Measurements from ENCODE around the gene AQP4.

Gene AQP4

GRCh38 chr18:26902291-26902690, 36.8 kb upstream of the AQP4 start:
- no peak overlapping the region for H3K4ac ChIP-seq (ENCODE audit: low read depth, low read length)
- no peak overlapping the region for H3K4me2 ChIP-seq (ENCODE audit: low read length)
- H3K4me3 ChIP-seq (ENCODE audit: low read depth, low read length), result no peak overlapping the region
- H2BK120ac ChIP-seq (ENCODE audit: insufficient read depth, low read length, poor library complexity), result no peak overlapping the region
- no peaks in the 10 kb centered on the region for H3K4me1 ChIP-seq (ENCODE audit: control insufficient read depth in 1 of 2, insufficient read depth in 2 of 2, low read length in 2 of 2)
- WGBS (ENCODE audit: extremely low coverage, insufficient coverage, insufficient read length), result no CpG with 5 or more reads among the region's 5 CpGs
- no peak overlapping the region for H3K14ac ChIP-seq (ENCODE audit: low read length)
- no peak overlapping the region for H3K18ac ChIP-seq (ENCODE audit: low read length)
- H3K9me3 ChIP-seq (ENCODE audit: insufficient read depth, low read depth, low read length), result peaks cover 5% of the 10 kb centered on the region
- no peak overlapping the region for H2AK5ac ChIP-seq (ENCODE audit: low read length)
- H4K91ac ChIP-seq (ENCODE audit: low read depth, low read length), result no peak overlapping the region
- DNase-seq, result no peak
- no peak overlapping the region for H4K8ac ChIP-seq (ENCODE audit: low read depth, low read length)
- no peak overlapping the region for H2AFZ ChIP-seq (ENCODE audit: insufficient read depth, low read length, poor library complexity)
- H3K36me3 ChIP-seq (ENCODE audit: control insufficient read depth in 1 of 2, insufficient read depth in 2 of 2, low read length in 2 of 2), result no peaks in the 10 kb centered on the region
- no peak overlapping the region for H2BK5ac ChIP-seq (ENCODE audit: low read depth, low read length, poor library complexity)
- no peaks in the 10 kb centered on the region for H3K79me2 ChIP-seq (ENCODE audit: control insufficient read depth, insufficient read depth, low read length, poor library complexity)
- H3K27ac ChIP-seq (ENCODE audit: low read depth, low read length), result no peak overlapping the region
- no peaks in the 10 kb centered on the region for H3K27me3 ChIP-seq (ENCODE audit: insufficient read depth, low read length)
- no peak overlapping the region for H3K9ac ChIP-seq (ENCODE audit: low read length)
- H3K79me1 ChIP-seq (ENCODE audit: low read length), result no peaks in the 10 kb centered on the region
- no peak overlapping the region for H4K12ac ChIP-seq (ENCODE audit: low read depth, low read length)
- H3K23ac ChIP-seq (ENCODE audit: low read length), result no peak overlapping the region
- H2BK12ac ChIP-seq (ENCODE audit: low read length), result no peak overlapping the region

DNA sequence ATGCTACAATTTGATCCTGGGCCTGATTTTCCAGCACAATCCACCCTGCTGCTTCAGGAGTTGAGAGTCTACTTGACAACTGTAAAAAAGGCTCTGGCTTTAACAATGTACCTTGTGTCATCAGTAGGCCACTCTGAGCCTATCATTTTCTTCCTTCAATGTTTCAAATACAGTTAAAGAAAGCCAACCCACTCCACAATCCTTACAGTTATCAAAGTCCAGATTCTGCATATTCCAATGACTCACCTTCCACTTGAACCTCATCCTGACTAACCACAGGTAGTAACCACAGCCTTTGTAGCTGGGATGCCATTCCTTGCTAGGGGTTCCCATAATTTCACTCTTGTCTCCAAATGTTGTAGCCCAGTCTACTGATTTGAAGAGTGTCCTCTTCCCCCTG, 35.5 kb upstream of the AQP4 start:
- Histone ChIP-seq H2BK12ac (ENCODE audit: low read length) (no peak overlapping the region), H3K79me1 (ENCODE audit: low read length) (no peaks in the 10 kb centered on the region), H3K4ac (ENCODE audit: low read depth, low read length) (no peak overlapping the region), H2AFZ (ENCODE audit: insufficient read depth, low read length, poor library complexity) (no peak overlapping the region), H3K23ac (ENCODE audit: low read length) (no peak overlapping the region), H2BK120ac (ENCODE audit: insufficient read depth, low read length, poor library complexity) (no peak overlapping the region), H3K4me3 (ENCODE audit: low read depth, low read length) (no peak overlapping the region), H3K9ac (ENCODE audit: low read length) (no peak overlapping the region), H3K79me2 (ENCODE audit: control insufficient read depth, insufficient read depth, low read length, poor library complexity) (no peaks in the 10 kb centered on the region), H2BK5ac (ENCODE audit: low read depth, low read length, poor library complexity) (no peak overlapping the region), H3K4me2 (ENCODE audit: low read length) (no peak overlapping the region), H3K4me1 (ENCODE audit: control insufficient read depth in 1 of 2, insufficient read depth in 2 of 2, low read length in 2 of 2) (no peaks in the 10 kb centered on the region), H4K8ac (ENCODE audit: low read depth, low read length) (no peak overlapping the region), H3K18ac (ENCODE audit: low read length) (no peak overlapping the region), H3K27ac (ENCODE audit: low read depth, low read length) (no peak overlapping the region), H3K14ac (ENCODE audit: low read length) (no peak overlapping the region), H3K27me3 (ENCODE audit: insufficient read depth, low read length) (no peaks in the 10 kb centered on the region), H3K36me3 (ENCODE audit: control insufficient read depth in 1 of 2, insufficient read depth in 2 of 2, low read length in 2 of 2) (no peaks in the 10 kb centered on the region), H4K91ac (ENCODE audit: low read depth, low read length) (no peak overlapping the region), H3K9me3 (ENCODE audit: insufficient read depth, low read depth, low read length) (peaks cover 5% of the 10 kb centered on the region), H4K12ac (ENCODE audit: low read depth, low read length) (no peak overlapping the region), H2AK5ac (ENCODE audit: low read length) (no peak overlapping the region)
- no peak for DNase-seq

DNA sequence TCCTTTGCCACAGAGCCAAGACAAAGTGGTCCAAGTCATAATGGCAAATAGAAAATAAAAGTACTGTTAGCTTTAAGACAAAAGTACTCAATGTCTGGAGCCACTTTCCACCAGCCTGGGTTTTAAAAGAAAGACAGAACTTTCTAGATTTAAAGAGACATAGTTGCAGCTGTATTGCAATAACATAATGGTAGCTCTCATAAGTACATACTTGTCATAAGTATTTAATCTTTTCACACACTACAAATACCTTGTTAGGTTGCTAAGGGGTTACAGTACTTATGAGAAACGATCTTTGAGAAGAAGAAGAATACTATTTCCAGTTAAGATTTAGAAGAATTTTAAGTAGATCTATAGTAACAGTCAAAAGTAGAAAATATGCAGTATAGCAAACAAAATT, 28.9 kb upstream of the AQP4 start:
- no peak overlapping the region for H2BK5ac ChIP-seq (ENCODE audit: low read depth, low read length, poor library complexity)
- H3K18ac ChIP-seq (ENCODE audit: low read length), result no peak overlapping the region
- H2AK5ac ChIP-seq (ENCODE audit: low read length), result no peak overlapping the region
- DNase-seq, result peak in 1 of 2 donors; percentile 21
- H3K36me3 ChIP-seq (ENCODE audit: control insufficient read depth in 1 of 2, insufficient read depth in 2 of 2, low read length in 2 of 2), result no peaks in the 10 kb centered on the region
- H3K4me3 ChIP-seq (ENCODE audit: low read depth, low read length), result no peak overlapping the region
- no peak overlapping the region for H3K4ac ChIP-seq (ENCODE audit: low read depth, low read length)
- H2BK12ac ChIP-seq (ENCODE audit: low read length), result no peak overlapping the region
- no peak overlapping the region for H3K4me2 ChIP-seq (ENCODE audit: low read length)
- no peak overlapping the region for H4K91ac ChIP-seq (ENCODE audit: low read depth, low read length)
- no peaks in the 10 kb centered on the region for H3K4me1 ChIP-seq (ENCODE audit: control insufficient read depth in 1 of 2, insufficient read depth in 2 of 2, low read length in 2 of 2)
- H4K8ac ChIP-seq (ENCODE audit: low read depth, low read length), result no peak overlapping the region
- H3K14ac ChIP-seq (ENCODE audit: low read length), result no peak overlapping the region
- H3K9me3 ChIP-seq (ENCODE audit: insufficient read depth, low read depth, low read length), result no peaks in the 10 kb centered on the region
- H3K79me2 ChIP-seq (ENCODE audit: control insufficient read depth, insufficient read depth, low read length, poor library complexity), result no peaks in the 10 kb centered on the region
- H3K23ac ChIP-seq (ENCODE audit: low read length), result no peak overlapping the region
- H3K27me3 ChIP-seq (ENCODE audit: insufficient read depth, low read length), result no peaks in the 10 kb centered on the region
- no peak overlapping the region for H2BK120ac ChIP-seq (ENCODE audit: insufficient read depth, low read length, poor library complexity)
- no CpG with 5 or more reads among the region's 1 CpG for WGBS (ENCODE audit: extremely low coverage, insufficient coverage, insufficient read length)
- no peak overlapping the region for H3K9ac ChIP-seq (ENCODE audit: low read length)
- no peaks in the 10 kb centered on the region for H3K79me1 ChIP-seq (ENCODE audit: low read length)
- H2AFZ ChIP-seq (ENCODE audit: insufficient read depth, low read length, poor library complexity), result no peak overlapping the region
- no peak overlapping the region for H3K27ac ChIP-seq (ENCODE audit: low read depth, low read length)
- no peak overlapping the region for H4K12ac ChIP-seq (ENCODE audit: low read depth, low read length)

DNA sequence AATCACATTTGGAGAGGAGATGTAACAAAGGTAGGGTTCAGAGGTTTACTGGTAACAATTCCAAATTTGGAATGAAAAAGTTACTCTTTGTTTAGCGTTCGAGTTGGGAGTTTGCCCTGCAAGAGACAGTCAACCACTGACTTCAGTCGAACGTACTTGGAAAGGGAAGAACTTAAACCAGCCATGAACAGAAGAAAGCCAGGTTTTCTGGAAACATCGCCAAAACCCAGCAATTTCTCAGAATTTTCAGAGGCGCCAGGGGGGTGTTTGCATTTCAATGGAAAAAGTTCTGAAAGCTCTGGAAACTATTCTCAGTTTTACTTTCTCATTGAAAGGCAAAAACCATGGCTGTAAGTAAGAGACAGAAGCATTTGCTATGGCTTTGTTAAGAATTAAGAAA, 28.5 kb upstream of the AQP4 start:
- no peak overlapping the region for H4K12ac ChIP-seq (ENCODE audit: low read depth, low read length)
- H3K27me3 ChIP-seq (ENCODE audit: insufficient read depth, low read length), result no peaks in the 10 kb centered on the region
- WGBS (ENCODE audit: extremely low coverage, insufficient coverage, insufficient read length), result no CpG with 5 or more reads among the region's 6 CpGs
- H3K36me3 ChIP-seq (ENCODE audit: control insufficient read depth in 1 of 2, insufficient read depth in 2 of 2, low read length in 2 of 2), result no peaks in the 10 kb centered on the region
- H3K4me1 ChIP-seq (ENCODE audit: control insufficient read depth in 1 of 2, insufficient read depth in 2 of 2, low read length in 2 of 2), result no peaks in the 10 kb centered on the region
- H2BK12ac ChIP-seq (ENCODE audit: low read length), result no peak overlapping the region
- H3K4me3 ChIP-seq (ENCODE audit: low read depth, low read length), result no peak overlapping the region
- no peak overlapping the region for H2AFZ ChIP-seq (ENCODE audit: insufficient read depth, low read length, poor library complexity)
- H3K27ac ChIP-seq (ENCODE audit: low read depth, low read length), result no peak overlapping the region
- no peak overlapping the region for H3K9ac ChIP-seq (ENCODE audit: low read length)
- no peak overlapping the region for H2BK120ac ChIP-seq (ENCODE audit: insufficient read depth, low read length, poor library complexity)
- H4K8ac ChIP-seq (ENCODE audit: low read depth, low read length), result no peak overlapping the region
- DNase-seq, result no peak
- H3K4ac ChIP-seq (ENCODE audit: low read depth, low read length), result no peak overlapping the region
- H2AK5ac ChIP-seq (ENCODE audit: low read length), result no peak overlapping the region
- H2BK5ac ChIP-seq (ENCODE audit: low read depth, low read length, poor library complexity), result no peak overlapping the region
- H3K23ac ChIP-seq (ENCODE audit: low read length), result no peak overlapping the region
- no peak overlapping the region for H3K4me2 ChIP-seq (ENCODE audit: low read length)
- H3K79me2 ChIP-seq (ENCODE audit: control insufficient read depth, insufficient read depth, low read length, poor library complexity), result no peaks in the 10 kb centered on the region
- H3K14ac ChIP-seq (ENCODE audit: low read length), result no peak overlapping the region
- H3K79me1 ChIP-seq (ENCODE audit: low read length), result no peaks in the 10 kb centered on the region
- no peaks in the 10 kb centered on the region for H3K9me3 ChIP-seq (ENCODE audit: insufficient read depth, low read depth, low read length)
- H4K91ac ChIP-seq (ENCODE audit: low read depth, low read length), result no peak overlapping the region
- no peak overlapping the region for H3K18ac ChIP-seq (ENCODE audit: low read length)

- no peak for DNase-seq
- WGBS (ENCODE audit: extremely low coverage, insufficient coverage, insufficient read length), result no CpG with 5 or more reads among the region's 4 CpGs
- Histone ChIP-seq H3K4me2 (ENCODE audit: low read length) (no peak overlapping the region), H4K12ac (ENCODE audit: low read depth, low read length) (no peak overlapping the region), H3K27me3 (ENCODE audit: insufficient read depth, low read length) (no peaks in the 10 kb centered on the region), H3K27ac (ENCODE audit: low read depth, low read length) (no peak overlapping the region), H4K8ac (ENCODE audit: low read depth, low read length) (no peak overlapping the region), H2AFZ (ENCODE audit: insufficient read depth, low read length, poor library complexity) (no peak overlapping the region), H3K4me1 (ENCODE audit: control insufficient read depth in 1 of 2, insufficient read depth in 2 of 2, low read length in 2 of 2) (no peaks in the 10 kb centered on the region), H3K23ac (ENCODE audit: low read length) (no peak overlapping the region), H4K91ac (ENCODE audit: low read depth, low read length) (no peak overlapping the region), H3K9me3 (ENCODE audit: insufficient read depth, low read depth, low read length) (no peaks in the 10 kb centered on the region), H2BK12ac (ENCODE audit: low read length) (no peak overlapping the region), H3K36me3 (ENCODE audit: control insufficient read depth in 1 of 2, insufficient read depth in 2 of 2, low read length in 2 of 2) (no peaks in the 10 kb centered on the region), H2BK5ac (ENCODE audit: low read depth, low read length, poor library complexity) (no peak overlapping the region), H3K79me1 (ENCODE audit: low read length) (no peaks in the 10 kb centered on the region), H2AK5ac (ENCODE audit: low read length) (no peak overlapping the region), H3K79me2 (ENCODE audit: control insufficient read depth, insufficient read depth, low read length, poor library complexity) (no peaks in the 10 kb centered on the region), H3K9ac (ENCODE audit: low read length) (no peak overlapping the region), H3K4ac (ENCODE audit: low read depth, low read length) (no peak overlapping the region), H3K4me3 (ENCODE audit: low read depth, low read length) (no peak overlapping the region), H3K14ac (ENCODE audit: low read length) (no peak overlapping the region), H2BK120ac (ENCODE audit: insufficient read depth, low read length, poor library complexity) (no peak overlapping the region), H3K18ac (ENCODE audit: low read length) (no peak overlapping the region)
Measured at GRCh38 chr18:26888259-26888658, 22.8 kb upstream of the AQP4 start.
